ENCODE data around the gene TERF2IP. TPM values are rescaled to one million over a fixed set of nuclear protein-coding genes. Genes with fewer than 3 reads are reported as not detected.

The TERF2IP gene
- total RNA-seq, 3 donors from 2014 or later (not counting 1 experiment from before 2014, with no cell fraction given): 104 to 125 (median 116) TPM

DNA sequence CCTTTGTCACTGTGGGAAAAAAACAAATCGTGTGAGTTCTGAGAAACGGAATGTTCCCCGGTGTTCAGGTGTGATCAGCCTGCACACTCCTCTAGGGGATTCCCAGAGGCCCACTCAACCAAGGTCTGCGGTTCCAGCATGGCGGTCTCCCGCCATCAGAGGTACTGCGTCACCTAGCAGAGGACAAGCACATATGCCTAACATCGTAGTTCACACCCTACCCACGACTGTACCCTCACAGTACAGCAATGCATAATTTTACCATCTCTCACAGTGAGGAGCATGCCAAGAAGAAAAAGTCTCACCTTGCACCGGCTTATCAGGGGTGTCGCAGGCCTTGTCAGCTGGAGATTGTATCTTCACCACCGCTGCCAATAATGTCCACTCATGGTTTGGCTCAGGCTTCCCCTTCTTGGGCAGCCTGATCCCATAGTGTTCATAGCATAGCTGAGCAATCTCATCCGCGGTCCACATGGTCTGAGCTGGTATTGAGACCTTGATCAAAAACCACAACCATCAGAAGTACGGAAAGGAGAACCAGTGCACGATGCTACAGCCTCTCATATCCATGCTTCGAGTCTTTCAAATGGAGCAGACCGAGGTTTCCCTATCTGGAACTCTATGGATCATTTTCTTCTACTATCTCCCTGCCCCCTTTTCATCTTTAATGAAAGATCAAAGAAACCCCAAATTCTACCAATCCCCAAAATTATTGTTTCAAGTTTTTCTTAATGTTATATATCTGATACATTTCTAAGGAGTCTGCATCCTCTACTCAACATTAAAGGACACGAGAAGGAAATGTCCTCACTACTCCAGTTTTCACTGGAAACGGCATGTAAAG is 27.0 kb upstream of the TERF2IP start:
- no peak overlapping the region for H3K4me3 Mint-ChIP-seq
- Histone ChIP-seq H3K4me1 (ENCODE audit: control insufficient read depth, insufficient read depth, low read length) (peaks cover 35% of the 10 kb centered on the region), H3K9me3 (ENCODE audit: control insufficient read depth, insufficient read depth, low read length) (no peaks in the 10 kb centered on the region), H3K36me3 (ENCODE audit: control insufficient read depth, insufficient read depth, low read length) (peaks cover 29% of the 10 kb centered on the region), H3K27ac (ENCODE audit: low read length) (peak overlapping the region; percentile 54), H3K27me3 (ENCODE audit: control insufficient read depth, insufficient read depth, low read length) (no peaks in the 10 kb centered on the region), H3K4me3 (ENCODE audit: low read length) (no peak overlapping the region)
- H3K36me3 Mint-ChIP-seq: peaks cover 17% of the 10 kb centered on the region
- no peaks in the 10 kb centered on the region for H3K27me3 Mint-ChIP-seq (ENCODE audit: low read depth in 2 of 2)
- peaks cover 28 to 29% of the 10 kb centered on the region in 2 donors for H3K4me1 Mint-ChIP-seq
- DNase-seq (peak in 1 of 2 donors; percentile 89), ATAC-seq (peak in 2 of 3 donors; percentile 8 to 30)
- 74% methylated on average over 20 of the region's 20 CpGs for WGBS (ENCODE audit: insufficient coverage)
- no peaks in the 10 kb centered on the region for H3K9me3 Mint-ChIP-seq
- peak overlapping the region; percentile 11 to 68 for H3K27ac Mint-ChIP-seq
- intact Hi-C loops (cut with micrococcal nuclease): loop anchor here (5.0 kb wide), 1 partner anchor 158 kb away; the partner anchor contains the start of gene TMEM170A
- TF ChIP-seq, protein P1, sequence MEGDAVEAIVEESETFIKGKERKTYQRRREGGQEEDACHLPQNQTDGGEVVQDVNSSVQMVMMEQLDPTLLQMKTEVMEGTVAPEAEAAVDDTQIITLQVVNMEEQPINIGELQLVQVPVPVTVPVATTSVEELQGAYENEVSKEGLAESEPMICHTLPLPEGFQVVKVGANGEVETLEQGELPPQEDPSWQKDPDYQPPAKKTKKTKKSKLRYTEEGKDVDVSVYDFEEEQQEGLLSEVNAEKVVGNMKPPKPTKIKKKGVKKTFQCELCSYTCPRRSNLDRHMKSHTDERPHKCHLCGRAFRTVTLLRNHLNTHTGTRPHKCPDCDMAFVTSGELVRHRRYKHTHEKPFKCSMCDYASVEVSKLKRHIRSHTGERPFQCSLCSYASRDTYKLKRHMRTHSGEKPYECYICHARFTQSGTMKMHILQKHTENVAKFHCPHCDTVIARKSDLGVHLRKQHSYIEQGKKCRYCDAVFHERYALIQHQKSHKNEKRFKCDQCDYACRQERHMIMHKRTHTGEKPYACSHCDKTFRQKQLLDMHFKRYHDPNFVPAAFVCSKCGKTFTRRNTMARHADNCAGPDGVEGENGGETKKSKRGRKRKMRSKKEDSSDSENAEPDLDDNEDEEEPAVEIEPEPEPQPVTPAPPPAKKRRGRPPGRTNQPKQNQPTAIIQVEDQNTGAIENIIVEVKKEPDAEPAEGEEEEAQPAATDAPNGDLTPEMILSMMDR (IDR thresholded peaks at IDR 0.05): no peak

GRCh38 chr16:75621170-75621477 is 26.4 kb upstream of the TERF2IP start:
- no peaks in the 10 kb centered on the region for H3K27me3 ChIP-seq (ENCODE audit: control insufficient read depth, insufficient read depth, low read length)
- ATAC-seq (no peak), DNase-seq (peak in 1 of 2 donors; percentile 60)
- H3K27me3 Mint-ChIP-seq (ENCODE audit: low read depth in 2 of 2): no peaks in the 10 kb centered on the region
- peaks cover 15% of the 10 kb centered on the region for H3K36me3 Mint-ChIP-seq
- H3K27ac Mint-ChIP-seq: peak overlapping the region; percentile 11 to 68
- H3K4me3 Mint-ChIP-seq: no peak overlapping the region
- peaks cover 29% of the 10 kb centered on the region for H3K36me3 ChIP-seq (ENCODE audit: control insufficient read depth, insufficient read depth, low read length)
- 28% methylated on average over 2 of the region's 2 CpGs for whole genome bisulfite sequencing (ENCODE audit: insufficient coverage)
- H3K9me3 ChIP-seq (ENCODE audit: control insufficient read depth, insufficient read depth, low read length): no peaks in the 10 kb centered on the region
- TF ChIP-seq, protein P1 (IDR thresholded peaks at IDR 0.05): no peak
- intact Hi-C loops (cut with micrococcal nuclease): loop anchor here (5.0 kb wide), 1 partner anchor 159 kb away; the partner anchor contains the start of gene TMEM170A
- H3K4me1 Mint-ChIP-seq: peaks cover 28 to 29% of the 10 kb centered on the region in 2 donors
- H3K27ac ChIP-seq (ENCODE audit: low read length): peak overlapping the region; percentile 24
- H3K9me3 Mint-ChIP-seq: no peaks in the 10 kb centered on the region
- H3K4me3 ChIP-seq (ENCODE audit: low read length): no peak overlapping the region
- H3K4me1 ChIP-seq (ENCODE audit: control insufficient read depth, insufficient read depth, low read length): peaks cover 29% of the 10 kb centered on the region

GRCh38 chr16:75622761-75623605 is 24.6 kb upstream of the TERF2IP start, which contains the start of gene ADAT1:
TSS of gene ADAT1 (minus strand) at chr16:75623281. CDS start at chr16:75620799, 2,482 bp downstream.
- H3K27ac ChIP-seq (ENCODE audit: low read length): peak within 1 kb of the TSS; percentile 93
- peaks cover 28% of the 10 kb centered on the region for H3K36me3 ChIP-seq (ENCODE audit: control insufficient read depth, insufficient read depth, low read length)
- H3K27me3 ChIP-seq (ENCODE audit: control insufficient read depth, insufficient read depth, low read length): no peaks in the 10 kb centered on the region
- no peaks in the 10 kb centered on the region for H3K27me3 Mint-ChIP-seq (ENCODE audit: low read depth in 2 of 2)
- H3K4me3 ChIP-seq (ENCODE audit: low read length): peak within 1 kb of the TSS; percentile 90
- WGBS (ENCODE audit: insufficient coverage): under 1% methylated on average over 62 of the region's 62 CpGs
- peak within 1 kb of the TSS; percentile 91 for H3K4me3 Mint-ChIP-seq
- H3K9me3 ChIP-seq (ENCODE audit: control insufficient read depth, insufficient read depth, low read length): no peaks in the 10 kb centered on the region
- H3K9me3 Mint-ChIP-seq: no peaks in the 10 kb centered on the region
- peaks cover 7% of the 10 kb centered on the region for H3K36me3 Mint-ChIP-seq
- DNase-seq: peak; percentile 95 to 99
- peak within 1 kb of the TSS; percentile 93 to 98 for H3K27ac Mint-ChIP-seq
- peak; percentile 95 to 98 (median 95) for ATAC-seq
- H3K4me1 ChIP-seq (ENCODE audit: control insufficient read depth, insufficient read depth, low read length): peaks cover 35% of the 10 kb centered on the region
- peaks cover 41 to 42% of the 10 kb centered on the region in 2 donors for H3K4me1 Mint-ChIP-seq
- TF ChIP-seq, protein P1 (IDR thresholded peaks at IDR 0.05): no peak
- intact Hi-C loops (cut with micrococcal nuclease): loop anchor here (1.0 to 5.0 kb wide), 5 partner anchors 24 to 190 kb away; partner anchors contain the start of genes CFDP1, GABARAPL2, KARS1 and TERF2IP
